HG03432 (cell line): ENCODE results near the gene CEP44.
"Not testable (repeated sequence)": the region's sequence is repeated elsewhere in the genome, so short reads cannot be mapped to it uniquely, and the experiment has no call there.

Experiments used
- ATAC-seq: cut with Tn5 transposase; IDR thresholded peaks from one replicate; pipeline ENCODE4 v1.9.1; 2021; ENCODE audit warnings: mild to moderate bottlenecking, moderate library complexity; ENCODE audit not compliant: unreplicated experiment

The CEP44 gene

GRCh38 chr4:174278467-174278866 is 5.2 kb upstream of the CEP44 start:
- no peak for ATAC-seq

- no peak for ATAC-seq
Measured at GRCh38 chr4:174279433-174280155, 4.1 kb upstream of the CEP44 start.

- no peak for ATAC-seq
Measured at GRCh38 chr4:174281182-174281737, 2.5 kb upstream of the CEP44 start.

DNA sequence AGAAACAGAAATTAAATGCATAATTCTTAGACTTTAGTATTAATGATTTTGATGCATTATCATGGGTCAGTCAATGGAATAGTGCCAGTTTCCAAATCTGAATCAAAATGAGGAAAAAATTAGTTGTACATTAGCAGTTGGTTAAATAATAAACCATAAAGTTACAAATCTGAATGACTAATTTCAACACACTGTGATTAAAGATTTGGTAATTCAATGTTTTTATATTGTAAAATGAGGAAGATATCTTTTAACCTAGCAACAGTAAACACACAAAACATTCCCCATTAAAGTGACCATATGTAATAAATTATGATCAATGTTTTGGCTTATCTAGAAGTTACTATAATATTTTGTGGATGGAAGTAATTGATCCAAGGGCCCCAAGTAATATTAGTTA is 1.8 kb upstream of the CEP44 start:
- no peak for ATAC-seq

DNA sequence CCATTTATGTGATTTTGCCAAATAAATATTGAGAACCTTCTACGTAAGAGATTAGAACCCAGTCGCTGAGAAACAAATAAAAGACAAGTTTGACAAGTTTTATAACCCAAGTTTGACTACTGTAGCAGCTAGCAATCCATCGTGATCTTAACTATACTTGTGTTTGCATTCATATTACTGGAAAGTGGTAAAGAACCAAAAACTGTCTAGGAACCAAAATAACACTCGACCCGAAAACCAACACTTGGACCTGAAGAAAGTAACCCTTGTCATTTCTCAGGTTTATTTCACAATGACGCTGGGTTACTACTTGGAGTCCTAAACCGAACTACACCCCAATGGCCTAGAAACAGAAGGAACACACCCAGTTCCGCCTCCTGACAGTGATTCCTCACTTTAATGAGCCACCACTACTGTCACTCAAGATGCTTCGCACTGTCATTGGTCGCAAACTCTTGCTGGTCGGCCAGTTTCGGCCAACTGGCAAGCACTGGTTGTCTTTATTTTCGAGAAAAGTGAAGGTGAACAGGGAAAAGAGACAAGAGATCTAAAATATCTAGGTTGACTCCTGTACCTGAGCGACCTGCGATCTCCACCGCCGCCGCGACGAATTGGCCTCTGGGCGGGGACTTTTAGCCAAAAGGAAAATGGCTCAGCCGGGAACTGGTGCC is 740 bp upstream of the CEP44 start:
- peak; percentile 97 for ATAC-seq

DNA sequence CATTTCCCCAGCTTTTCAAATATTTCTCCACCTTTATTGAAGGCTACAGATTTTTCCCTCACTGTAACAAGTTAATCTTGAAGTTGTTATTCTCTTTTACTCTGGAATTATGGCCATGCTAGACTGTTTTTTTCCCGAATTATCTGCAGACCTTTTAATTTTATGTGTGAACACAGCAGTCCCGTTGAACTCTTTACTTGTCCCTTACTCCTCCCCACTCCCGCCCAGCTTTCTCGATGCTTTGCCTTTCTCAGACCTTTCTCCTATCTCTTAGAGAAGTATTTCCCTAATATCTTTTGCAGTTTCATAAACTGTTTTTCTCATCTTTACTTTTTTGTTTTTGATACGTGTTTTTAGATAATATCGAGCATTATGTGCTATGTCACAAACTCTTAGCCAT is 776 bp downstream of the CEP44 start:
- ATAC-seq, result no peak

- ATAC-seq, result no peak
Measured at GRCh38 chr4:174286870-174287269, 3.2 kb downstream of the CEP44 start.

DNA sequence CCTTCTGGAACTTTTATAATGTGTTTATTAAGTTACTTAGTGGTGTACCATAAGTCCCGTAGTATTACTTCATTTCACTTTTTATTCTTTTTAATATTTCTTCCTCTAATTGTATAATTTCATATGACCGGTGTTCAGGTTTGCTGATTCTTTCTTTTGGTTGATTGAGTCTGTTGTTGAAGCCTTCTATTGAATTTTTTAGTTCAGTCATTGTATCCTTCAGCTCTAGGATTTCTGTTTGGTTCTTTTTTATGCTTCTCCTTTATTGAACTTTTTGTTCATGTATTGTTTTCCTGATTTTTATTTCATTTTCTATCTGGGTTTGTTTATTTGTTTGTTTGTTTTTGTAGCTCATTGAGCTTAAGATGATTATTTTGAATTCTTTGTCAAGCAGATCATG is 8.8 kb downstream of the CEP44 start:
- no peak for ATAC-seq

- not testable (repeated sequence) for ATAC-seq
Measured at GRCh38 chr4:174294641-174295040, 10.9 kb downstream of the CEP44 start.

GRCh38 chr4:174295142-174295541 is 11.4 kb downstream of the CEP44 start:
- ATAC-seq, result not testable (repeated sequence)

DNA sequence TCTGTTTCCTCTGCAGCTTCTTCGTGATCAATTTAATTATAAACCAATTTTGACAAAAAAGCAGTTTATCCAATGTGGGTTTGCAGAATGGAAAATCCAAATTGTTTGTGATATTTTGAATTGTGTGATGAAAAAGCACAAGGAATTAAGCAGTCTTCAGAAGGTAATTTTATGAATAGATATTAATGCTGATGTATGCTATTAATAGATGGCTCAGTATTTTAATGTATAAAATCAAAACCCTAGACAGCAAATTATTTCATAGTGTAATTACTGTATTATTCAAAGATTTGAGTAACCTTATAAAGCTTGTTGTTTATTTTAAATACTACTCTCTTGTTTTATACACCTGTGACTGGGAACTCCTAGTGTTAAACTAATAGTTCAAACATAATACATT is 20.0 kb downstream of the CEP44 start:
- no peak for ATAC-seq

DNA sequence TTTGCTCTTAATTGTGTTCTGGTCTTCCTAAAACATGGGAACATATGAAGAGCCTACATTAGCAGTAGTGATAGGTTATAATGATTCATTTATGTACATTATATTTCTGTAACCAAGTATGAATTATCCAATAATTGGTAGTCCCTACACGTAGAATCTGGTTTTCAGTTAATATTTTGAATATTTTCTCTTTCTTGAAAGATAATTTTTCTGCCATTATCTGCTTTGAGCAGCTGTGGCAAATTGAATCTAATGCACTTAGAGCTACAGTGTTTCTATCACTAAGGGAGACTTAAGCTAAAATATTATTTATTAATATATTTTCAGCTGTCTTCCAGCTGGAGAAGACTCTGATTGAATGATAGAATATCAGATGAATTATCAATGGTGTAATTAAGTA is 21.0 kb downstream of the CEP44 start:
- no peak for ATAC-seq

- ATAC-seq, result no peak
Measured at GRCh38 chr4:174305961-174306360, 22.2 kb downstream of the CEP44 start.

DNA sequence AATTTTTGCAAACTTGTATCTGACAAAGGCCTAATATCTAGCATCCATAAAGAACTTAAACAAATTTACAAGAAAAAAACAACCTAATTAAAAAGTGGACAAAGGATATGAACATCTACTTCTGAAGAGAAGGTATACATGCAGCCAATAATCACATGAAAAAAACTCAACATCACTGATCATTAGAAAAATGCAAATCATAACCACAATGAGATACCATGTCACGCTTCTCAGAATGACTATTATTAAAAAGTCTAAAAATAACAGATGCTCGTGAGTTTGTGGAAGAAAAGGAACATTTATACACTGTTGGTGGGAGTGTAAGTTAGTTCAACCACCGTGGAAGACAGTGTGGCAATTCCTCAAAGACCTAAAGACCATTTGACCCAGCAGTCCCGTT is 24.0 kb downstream of the CEP44 start:
- peak; percentile 51 for ATAC-seq

- ATAC-seq, result no peak
Measured at GRCh38 chr4:174312993-174313392, 29.3 kb downstream of the CEP44 start.

DNA sequence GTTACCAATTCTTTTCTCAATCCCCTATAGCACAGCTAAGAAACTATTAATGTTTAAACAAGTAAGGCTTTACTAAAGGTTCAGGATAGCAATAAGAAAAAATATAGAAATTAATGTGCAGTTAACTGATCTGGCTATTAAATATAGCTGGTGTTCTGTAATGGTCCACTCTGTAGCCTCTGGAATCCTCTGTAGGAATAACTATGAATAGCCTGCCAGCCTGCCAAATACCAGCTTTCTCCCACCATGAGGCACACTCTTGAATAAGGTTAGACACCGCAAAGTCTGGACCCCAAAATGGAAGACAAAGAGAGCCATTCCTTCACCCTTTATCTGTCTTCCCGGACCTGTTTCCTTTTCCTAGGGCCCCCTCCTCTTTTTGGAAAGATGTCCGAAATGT is 30.6 kb downstream of the CEP44 start:
- no peak for ATAC-seq

GRCh38 chr4:174314770-174315169 is 31.1 kb downstream of the CEP44 start:
- ATAC-seq, result peak; percentile 33

DNA sequence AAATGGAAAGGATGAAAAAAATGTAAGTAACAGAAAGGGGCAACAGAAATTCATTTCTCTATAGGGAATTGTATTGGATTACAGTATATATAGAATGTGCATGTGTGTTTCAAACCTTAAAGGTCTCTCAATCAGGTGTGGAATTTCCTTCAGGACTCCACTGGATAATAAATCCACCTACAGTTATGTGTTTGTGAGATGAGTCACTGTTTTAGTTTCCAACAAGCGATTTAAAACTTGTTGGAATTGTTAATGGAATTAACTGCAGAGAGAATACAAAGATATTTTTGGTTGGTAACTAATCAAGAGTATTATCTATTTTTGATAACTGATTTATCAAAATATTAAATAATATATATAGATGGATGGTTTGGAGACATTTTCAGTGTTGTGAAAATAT is 32.8 kb downstream of the CEP44 start:
- ATAC-seq, result no peak

DNA sequence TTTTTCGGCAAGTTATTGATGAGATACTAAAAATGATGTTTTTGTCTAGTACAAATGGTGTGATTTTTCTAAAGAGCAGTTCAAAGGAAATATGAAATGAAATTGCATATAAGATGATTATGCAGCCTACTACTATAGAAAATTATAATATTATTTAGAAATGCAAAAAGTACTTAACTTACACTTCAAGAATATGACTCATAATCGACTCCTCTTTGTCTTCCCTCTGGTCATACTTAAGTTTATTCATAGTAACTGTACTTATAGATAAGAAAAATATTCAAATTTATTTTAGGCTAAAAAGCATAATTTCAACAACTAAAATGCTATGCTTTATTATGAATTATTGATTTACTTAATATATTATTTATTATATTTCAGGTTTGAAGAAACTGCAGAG is 33.2 kb downstream of the CEP44 start:
- no peak for ATAC-seq

DNA sequence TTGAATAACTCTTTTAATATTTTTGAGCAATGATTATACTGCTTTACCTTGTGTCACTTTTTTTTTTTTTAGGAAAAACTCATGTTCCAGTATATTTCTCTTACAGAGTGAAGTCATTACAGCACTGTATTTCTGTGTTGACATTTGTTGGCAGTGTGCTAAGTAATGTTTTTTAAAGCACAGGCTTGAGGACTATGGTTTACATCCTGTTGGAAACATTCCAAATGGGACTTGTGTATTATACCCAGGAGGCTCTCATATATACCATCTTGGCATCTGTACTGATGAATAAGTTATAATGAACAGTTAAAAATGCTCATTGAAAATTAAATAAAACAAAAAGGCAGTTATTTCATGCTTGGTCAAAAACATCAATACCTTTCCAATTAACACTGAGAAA is 33.8 kb downstream of the CEP44 start:
- ATAC-seq, result no peak

DNA sequence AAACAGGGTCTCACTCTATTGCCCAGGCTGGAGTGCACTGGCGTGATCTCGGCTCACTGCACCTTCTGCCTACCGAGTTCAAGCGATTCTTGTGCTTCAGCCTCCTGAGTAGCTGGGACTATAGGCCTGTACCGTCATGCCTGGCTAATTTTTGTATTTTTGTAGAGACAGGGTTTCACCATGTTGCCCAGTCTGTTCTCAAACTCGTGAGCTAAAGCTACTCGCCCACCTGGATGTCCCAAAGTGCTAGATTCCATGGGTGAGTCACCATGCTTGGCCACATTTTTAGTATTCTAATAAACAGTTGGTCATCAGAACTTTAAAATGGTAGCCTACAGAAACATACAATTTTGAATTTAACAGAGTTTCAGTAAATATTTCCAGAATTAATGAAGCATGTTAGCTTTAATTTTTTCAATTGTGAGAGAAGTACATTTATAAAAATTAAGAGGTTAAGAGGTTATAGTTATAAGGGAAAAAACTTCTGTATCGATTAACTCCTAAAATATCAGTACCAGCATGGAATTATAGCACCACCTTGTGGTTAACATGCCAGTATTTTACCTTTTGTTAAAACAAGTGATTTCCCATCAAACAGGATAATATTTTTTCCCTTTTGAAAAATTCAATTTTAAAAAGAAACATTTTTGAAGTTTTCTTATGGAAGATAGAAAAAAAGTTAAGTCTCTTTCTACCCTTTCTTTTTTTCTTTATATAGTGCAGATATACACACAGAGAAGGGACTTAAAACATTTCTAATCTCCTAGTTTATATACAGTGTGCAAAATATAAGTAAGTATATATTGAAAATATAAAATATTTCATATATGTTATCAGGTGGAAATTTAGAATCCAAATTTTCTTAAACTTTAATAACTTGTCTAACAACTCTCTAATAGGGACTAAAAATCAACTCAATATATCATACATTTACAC is 35.4 kb downstream of the CEP44 start:
- peak; percentile 65 for ATAC-seq
